H1 (cell line): ENCODE data around the gene CYRIA. TPM values are rescaled to one million over a fixed set of nuclear protein-coding genes. Genes with fewer than 3 reads are reported as not detected.

Source experiments
- CTCF ChIA-PET: fragments of 300-600 bp; sonication (Branson Sonifier 250); formaldehyde crosslinking; loops from one replicate; lab custom pipeline; 2021; ENCODE audit not compliant: partially characterized antibody; lab: Charles Lee
- POLR2A ChIA-PET: fragments of 300-600 bp; sonication (Branson Sonifier 250); formaldehyde crosslinking; loops from one replicate; lab custom pipeline; 2021; ENCODE audit warnings: inconsistent platforms; ENCODE audit not compliant: partially characterized antibody; lab: Charles Lee
- DNase-seq, 2 experiments: peaks; one replicate each; pipeline versions ENCODE4 v3.0.0 to v3.0.0-alpha.2; 2010 to 2022; ENCODE audit warnings: low spot score in 2 of 2, low read depth in 1 of 2, mixed read lengths in 1 of 2
- FAIRE-seq: peaks from 2 replicates; lab custom pipeline; 2011; peaks lifted over from hg19 to GRCh38; lab: Jason Lieb, UNC
- H2AFZ ChIP-seq: 2 replicates; pipeline ENCODE4 v1.8.1; 2012; ENCODE audit warnings: low read length, inconsistent platforms
- H2AK5ac ChIP-seq: 2 replicates; pipeline ENCODE4 v1.6.1; 2013; ENCODE audit warnings: low read depth, low read length
- H2BK120ac ChIP-seq: replicated peaks from 2 replicates; pipeline ENCODE3; 2013; ENCODE audit warnings: low read depth, low read length, inconsistent platforms
- H2BK12ac ChIP-seq: 2 replicates; pipeline ENCODE4 v1.6.1; 2013; ENCODE audit warnings: low read depth, low read length
- H2BK15ac ChIP-seq: 2 replicates; pipeline ENCODE4 v1.6.1; 2013; ENCODE audit warnings: low read length
- H2BK20ac ChIP-seq: 2 replicates; pipeline ENCODE4 v1.6.1; 2013; ENCODE audit warnings: low read length
- H2BK5ac ChIP-seq: 2 replicates; pipeline ENCODE4 v1.6.1; 2013; ENCODE audit warnings: low read depth, low read length
- H3K14ac ChIP-seq: 2 replicates; pipeline ENCODE4 v1.6.1; 2013; ENCODE audit warnings: inconsistent platforms; ENCODE audit not compliant: insufficient read length
- H3K18ac ChIP-seq: 2 replicates; pipeline ENCODE4 v1.6.1; 2013; ENCODE audit warnings: low read length; ENCODE audit errors: extremely low read depth
- H3K23ac ChIP-seq: 2 replicates; pipeline ENCODE4 v1.6.1; 2013; ENCODE audit warnings: inconsistent platforms; ENCODE audit not compliant: insufficient read length
- H3K23me2 ChIP-seq: 2 replicates; pipeline ENCODE4 v1.6.1; 2013; ENCODE audit warnings: low read depth, low read length
- H3K27ac ChIP-seq: 2 replicates; pipeline ENCODE4 v1.6.1; 2011; ENCODE audit warnings: low read depth, low read length, inconsistent platforms
- H3K27me3 ChIP-seq, 4 experiments: replicated peaks in 1 of 4; 1 replicate in 1 of 4; 2 replicates in 3 of 4; pipeline versions ENCODE4 v1.6.1 to v1.8.1; 2011 to 2013; ENCODE audit warnings: low read length in 3 of 4, mild to moderate bottlenecking in 3 of 4, inconsistent platforms in 2 of 4, mixed read lengths in 2 of 4, moderate library complexity in 1 of 4; ENCODE audit not compliant: control insufficient read depth in 3 of 4, insufficient read depth in 3 of 4; ENCODE audit errors: extremely low read depth in 1 of 4
- H3K36me3 ChIP-seq, 4 experiments: 2 replicates each; pipeline versions ENCODE4 v1.6.1 to v1.8.1; 2011 to 2013; ENCODE audit warnings: mild to moderate bottlenecking in 4 of 4, low read length in 3 of 4, moderate library complexity in 2 of 4, control low read depth in 1 of 4, inconsistent platforms in 1 of 4; ENCODE audit not compliant: insufficient read depth in 4 of 4, control insufficient read depth in 2 of 4
- H3K4ac ChIP-seq: replicated peaks from 2 replicates; pipeline ENCODE3; 2013; ENCODE audit warnings: low read length, low read depth, mixed read lengths, inconsistent platforms; ENCODE audit not compliant: insufficient read length
- H3K4me1 ChIP-seq, 4 experiments: replicated peaks in 1 of 4; 1 replicate in 1 of 4; 2 replicates in 3 of 4; pipeline versions ENCODE4 v1.6.1 to v1.8.1; 2011 to 2013; ENCODE audit warnings: low read length in 3 of 4, inconsistent platforms in 2 of 4, mixed read lengths in 1 of 4; ENCODE audit not compliant: insufficient read depth in 4 of 4, control insufficient read depth in 3 of 4
- H3K4me2 ChIP-seq, 2 experiments: 2 replicates each; pipeline versions ENCODE4 v1.6.1 to v1.8.1; 2011 to 2013; ENCODE audit warnings: low read depth in 2 of 2, low read length in 2 of 2, control low read depth in 1 of 2, inconsistent platforms in 1 of 2, mild to moderate bottlenecking in 1 of 2; ENCODE audit not compliant: insufficient read depth in 1 of 2
- H3K4me3 ChIP-seq, 4 experiments: fragments of 200-600, 300-600 bp in 1 of 4; sonication (generic), shearing (Covaris generic), sonication (Bioruptor Twin) in 1 of 4; 2 replicates each; pipeline versions ENCODE4 v1.5.1 to v1.8.1; 2011 to 2016; ENCODE audit warnings: low read length in 4 of 4, low read depth in 3 of 4, control low read depth in 2 of 4, inconsistent platforms in 2 of 4, mild to moderate bottlenecking in 2 of 4, mixed read lengths in 1 of 4, moderate library complexity in 1 of 4; ENCODE audit not compliant: insufficient read depth in 2 of 4; ENCODE audit errors: extremely low read depth in 1 of 4
- H3K56ac ChIP-seq: replicated peaks from 2 replicates; pipeline ENCODE3; 2013; ENCODE audit warnings: low read depth, mild to moderate bottlenecking, mixed read lengths, low read length, inconsistent platforms; ENCODE audit not compliant: insufficient read length
- H3K79me1 ChIP-seq: 2 replicates; pipeline ENCODE4 v1.6.1; 2013; ENCODE audit warnings: low read depth, low read length, control low read depth
- H3K79me2 ChIP-seq, 2 experiments: 2 replicates each; pipeline versions ENCODE4 v1.6.1 to v1.8.1; 2012 to 2013; ENCODE audit warnings: low read length in 2 of 2, mild to moderate bottlenecking in 2 of 2, inconsistent platforms in 1 of 2; ENCODE audit not compliant: insufficient read depth in 2 of 2, control insufficient read depth in 1 of 2
- H3K9ac ChIP-seq, 4 experiments: replicated peaks in 1 of 4; 1 replicate in 1 of 4; 2 replicates in 3 of 4; pipeline versions ENCODE4 v1.6.1 to v1.8.1; 2011 to 2013; ENCODE audit warnings: low read depth in 3 of 4, low read length in 3 of 4, control low read depth in 2 of 4, mild to moderate bottlenecking in 2 of 4, moderate library complexity in 2 of 4, inconsistent platforms in 1 of 4; ENCODE audit errors: extremely low read depth in 1 of 4
- H3K9me3 ChIP-seq, 2 experiments: 2 replicates each; pipeline versions ENCODE4 v1.6.1 to v1.8.1; 2012 to 2013; ENCODE audit warnings: mild to moderate bottlenecking in 2 of 2, moderate library complexity in 2 of 2, control low read depth in 1 of 2, inconsistent platforms in 1 of 2, low read depth in 1 of 2, low read length in 1 of 2, mixed read lengths in 1 of 2; ENCODE audit not compliant: insufficient read depth in 2 of 2
- H4K20me1 ChIP-seq, 2 experiments: replicated peaks in 1 of 2; 2 replicates each; pipeline versions ENCODE3 to v1.8.1; 2011 to 2013; ENCODE audit warnings: inconsistent platforms in 2 of 2, low read length in 2 of 2, mild to moderate bottlenecking in 1 of 2; ENCODE audit not compliant: insufficient read depth in 2 of 2, control insufficient read depth in 1 of 2
- H4K5ac ChIP-seq: 2 replicates; pipeline ENCODE4 v1.6.1; 2013; ENCODE audit warnings: low read length, low read depth, mixed read lengths, inconsistent platforms; ENCODE audit not compliant: insufficient read length
- H4K8ac ChIP-seq: 2 replicates; pipeline ENCODE4 v1.8.0; 2013; ENCODE audit warnings: mild to moderate bottlenecking, moderate library complexity, low read length, inconsistent platforms; ENCODE audit not compliant: insufficient read depth; ENCODE audit errors: extremely low read depth
- H4K91ac ChIP-seq: replicated peaks from 2 replicates; pipeline ENCODE3; 2013; ENCODE audit warnings: low read length, mixed read lengths, inconsistent platforms; ENCODE audit not compliant: insufficient read length
- CHD2 ChIP-seq: IDR thresholded peaks from 2 replicates; pipeline ENCODE4 v1.6.1; 2012; ENCODE audit warnings: low read length, improper control_type of control experiment
- CREB1 ChIP-seq: IDR thresholded peaks from 2 replicates; pipeline ENCODE4 v1.6.1; 2012; ENCODE audit warnings: inconsistent platforms
- MAFK ChIP-seq: IDR thresholded peaks from 2 replicates; pipeline ENCODE4 v1.6.1; 2012; ENCODE audit warnings: low read depth, mild to moderate bottlenecking, improper control_type of control experiment, low read length
- MAX ChIP-seq: IDR thresholded peaks from 2 replicates; pipeline ENCODE4 v1.6.1; 2012; ENCODE audit warnings: inconsistent platforms
- POLR2AphosphoS5 ChIP-seq: IDR thresholded peaks from 2 replicates; pipeline ENCODE4 v1.6.1; 2011; ENCODE audit warnings: low read depth, low read length
- RXRA ChIP-seq: IDR thresholded peaks from 2 replicates; pipeline ENCODE4 v1.6.1; 2011; ENCODE audit warnings: low read depth, mild to moderate bottlenecking, low read length, moderate library complexity; ENCODE audit not compliant: insufficient read depth
- SIRT6 ChIP-seq: IDR thresholded peaks from one replicate; pipeline ENCODE4 v1.7.1; 2012; ENCODE audit warnings: low read length, inconsistent platforms
- SP4 ChIP-seq: IDR thresholded peaks from 2 replicates; pipeline ENCODE4 v1.6.1; 2012; ENCODE audit warnings: low read length, inconsistent platforms
- USF2 ChIP-seq: IDR thresholded peaks from 2 replicates; pipeline ENCODE4 v1.6.1; 2011; ENCODE audit warnings: low read length, improper control_type of control experiment
- WGBS, 2 experiments: shearing (Covaris generic) in 1 of 2; methylation state at CpG; one replicate each; pipeline versions ENCODE4 v1.1.6 to v1.1.7; 2013 to 2015; ENCODE audit warnings: low lambda C conversion rate in 2 of 2, mixed read lengths in 2 of 2, inconsistent platforms in 1 of 2, low coverage in 1 of 2, missing lambda C conversion rate in 1 of 2; ENCODE audit not compliant: insufficient replicate concordance in 2 of 2, insufficient coverage in 1 of 2, insufficient read length in 1 of 2; ENCODE audit errors: extremely low coverage in 1 of 2, missing lambda C conversion rate in 1 of 2; 5-methylcytosine and 5-hydroxymethylcytosine counted together
- polyA plus RNA-seq, 7 experiments: library from polyadenylated mRNA; depleted of rRNA in 3 of 7; stranded (reverse) in 5 of 7; unstranded in 2 of 7; fragments of >200 nt in 5 of 7; fragments of 200-250 nt in 2 of 7; gene quantifications; 1 replicate in 5 of 7; 2 replicates in 1 of 7; 4 replicates in 1 of 7; pipeline versions ENCODE4 v1.2.1 to v1.2.3, GENCODE V29; 2011 to 2013; ENCODE audit warnings: missing spikeins in 2 of 7, mixed read lengths in 2 of 7
- total RNA-seq: library from RNA; stranded (reverse); fragmentation: NEBNext Ultra II Directional; extraction: Animal tissue kit (Norgen Biotek cat#: 25700); gene quantifications from 2 replicates; pipeline ENCODE4 v1.2.1, GENCODE V29; 2021

The CYRIA gene
- total and polyA plus RNA-seq, 2 of the 8 experiments (the other 6 are each of a cell fraction or from before 2014, with no cell fraction given), result 1.5 to 9.8 TPM

GRCh38 chr2:16639431-16639830, 26.2 kb downstream of the CYRIA start:
- Histone ChIP-seq H3K36me3 (no peaks in the 10 kb centered on the region), H3K18ac (no peak overlapping the region), H3K4me1 (no peaks in the 10 kb centered on the region; a peak in 2 of 7 replicates), H3K4ac (no peak overlapping the region), H3K4me3 (no peak overlapping the region), H2BK5ac (no peak overlapping the region), H3K4me2 (no peak overlapping the region), H2BK20ac (no peak overlapping the region), H2AK5ac (no peak overlapping the region), H3K27me3 (no peaks in the 10 kb centered on the region), H3K23ac (no peak overlapping the region), H3K79me1 (no peaks in the 10 kb centered on the region; the same call in 1 of the 2 replicates), H3K56ac (no peak overlapping the region), H3K14ac (no peak overlapping the region), H3K79me2 (no peaks in the 10 kb centered on the region; a peak in 1 of 4 replicates), H4K91ac (no peak overlapping the region), H2BK120ac (no peak overlapping the region), H3K23me2 (no peaks in the 10 kb centered on the region), H2BK12ac (no peak overlapping the region), H3K9ac (no peak overlapping the region), H4K5ac (no peak overlapping the region), H2AFZ (no peak overlapping the region), H4K20me1 (no peaks in the 10 kb centered on the region), H4K8ac (no peak overlapping the region), H3K9me3 (peaks cover 0 to 4% of the 10 kb centered on the region in 2 experiments; a peak in 1 of 4 replicates), H3K27ac (no peak overlapping the region), H2BK15ac (no peak overlapping the region)
- ChIA-PET CTCF (interaction anchor here (0.8 to 1.9 kb wide), 6 partner anchors 10 to 123 kb away, joined by 3 to 12 read pairs (median 5); no protein-coding TSS in a partner anchor), POLR2A (no interaction called here)
- DNase-seq (no peak), FAIRE-seq (no peak)
- 90% methylated on average over 2 of the region's 2 CpGs; no CpG with 5 or more reads in 1 of the 2 experiments for WGBS, 2 experiments
- no peak for TF ChIP-seq CHD2
- no peak for TF ChIP-seq POLR2AphosphoS5
- TF ChIP-seq CREB1, result no peak
- no peak for TF ChIP-seq MAX
- no peak for TF ChIP-seq MAFK
- no peak for TF ChIP-seq RXRA
- TF ChIP-seq SP4, result no peak
- TF ChIP-seq SIRT6, result no peak
- TF ChIP-seq USF2, result no peak
